ENCODE data around the gene DOK3.

DNA sequence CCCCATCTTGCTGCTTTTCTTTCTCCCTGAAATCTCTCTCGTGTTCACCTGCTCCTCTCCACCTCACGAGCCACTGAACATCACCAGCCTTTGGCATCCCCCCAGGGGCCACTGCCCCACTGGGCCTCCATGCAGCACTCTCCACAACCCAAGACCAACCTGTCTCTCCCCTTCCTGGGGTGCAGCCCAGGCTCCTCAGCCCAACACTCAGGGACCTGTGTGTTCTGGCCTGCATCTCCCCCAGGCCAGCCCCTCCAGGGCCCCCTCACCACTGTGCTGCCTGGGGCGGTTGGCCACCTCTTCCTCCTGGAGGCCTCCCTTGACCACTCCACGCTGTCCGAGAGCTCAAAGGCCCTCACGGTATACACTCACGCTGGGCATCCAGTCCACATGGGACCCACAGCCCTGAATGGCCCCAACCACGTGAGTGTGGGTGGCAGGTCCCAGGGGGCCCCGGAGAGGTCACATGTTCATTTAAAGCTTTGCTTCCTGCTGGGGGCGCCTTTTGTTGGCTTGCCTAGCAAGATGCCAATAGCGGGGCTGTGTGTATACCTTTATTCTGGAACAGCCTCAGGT, 453 bp upstream of the DOK3 start:
- TF ChIP-seq, protein P1, sequence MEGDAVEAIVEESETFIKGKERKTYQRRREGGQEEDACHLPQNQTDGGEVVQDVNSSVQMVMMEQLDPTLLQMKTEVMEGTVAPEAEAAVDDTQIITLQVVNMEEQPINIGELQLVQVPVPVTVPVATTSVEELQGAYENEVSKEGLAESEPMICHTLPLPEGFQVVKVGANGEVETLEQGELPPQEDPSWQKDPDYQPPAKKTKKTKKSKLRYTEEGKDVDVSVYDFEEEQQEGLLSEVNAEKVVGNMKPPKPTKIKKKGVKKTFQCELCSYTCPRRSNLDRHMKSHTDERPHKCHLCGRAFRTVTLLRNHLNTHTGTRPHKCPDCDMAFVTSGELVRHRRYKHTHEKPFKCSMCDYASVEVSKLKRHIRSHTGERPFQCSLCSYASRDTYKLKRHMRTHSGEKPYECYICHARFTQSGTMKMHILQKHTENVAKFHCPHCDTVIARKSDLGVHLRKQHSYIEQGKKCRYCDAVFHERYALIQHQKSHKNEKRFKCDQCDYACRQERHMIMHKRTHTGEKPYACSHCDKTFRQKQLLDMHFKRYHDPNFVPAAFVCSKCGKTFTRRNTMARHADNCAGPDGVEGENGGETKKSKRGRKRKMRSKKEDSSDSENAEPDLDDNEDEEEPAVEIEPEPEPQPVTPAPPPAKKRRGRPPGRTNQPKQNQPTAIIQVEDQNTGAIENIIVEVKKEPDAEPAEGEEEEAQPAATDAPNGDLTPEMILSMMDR (IDR thresholded peaks at IDR 0.05): no peak
- no peak for TF ChIP-seq POLR2A (IDR thresholded peaks at IDR 0.05)
